Body of pancreas (tissue), 4 donors: Measurements from ENCODE around the gene AK1.

ENCODE experiments used
- POLR2A ChIP-seq, 3 donors: fragments of 450-650 bp; IDR thresholded peaks; one replicate each; pipeline ENCODE4 v1.6.1; 2016; ENCODE audit warnings: antibody characterized with exemption in 3 of 3, mild to moderate bottlenecking in 2 of 3
- TF ChIP-seq, protein P1 (sequence below), 7 experiments: fragments of 450-650 bp in 4 of 7; fragments of 200-600 bp in 3 of 7; sonication (generic) in 3 of 7; IDR thresholded peaks; one replicate each; pipeline ENCODE4 v1.5.1; 2016 to 2019; ENCODE audit warnings: antibody characterized with exemption in 7 of 7

DNA sequence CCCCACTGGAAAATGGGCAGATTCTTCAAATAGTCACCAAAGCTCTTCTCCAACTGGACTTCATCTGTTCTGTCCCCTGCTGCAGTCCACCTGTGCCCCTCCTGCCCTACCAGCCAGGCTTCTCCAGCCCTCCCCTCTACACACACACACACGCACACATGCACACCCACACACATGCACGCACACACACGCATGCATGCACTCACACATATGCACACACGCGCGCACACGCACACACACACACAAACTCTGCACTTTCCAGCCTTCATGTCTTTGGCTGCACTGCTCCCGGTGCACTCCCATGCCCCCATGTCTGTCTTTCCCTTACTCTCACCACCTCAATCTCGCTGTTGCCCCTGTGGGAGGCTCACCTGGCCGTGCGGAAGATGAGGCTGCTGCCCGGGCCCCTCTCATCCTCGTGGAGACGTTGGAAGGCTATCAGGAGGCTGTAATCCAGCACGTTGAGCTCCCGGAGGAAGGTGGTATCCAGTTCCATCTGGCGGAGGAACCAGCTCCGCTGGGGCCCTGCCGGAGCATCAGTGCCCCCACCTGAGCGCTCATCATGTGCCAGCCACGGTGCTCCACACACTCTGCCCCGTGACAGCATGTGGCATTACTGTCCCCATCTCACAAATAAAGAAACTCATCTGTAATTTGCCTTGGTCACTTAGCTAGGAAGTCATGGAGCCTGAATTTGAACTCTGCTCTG lies 47.4 kb upstream of the AK1 start:
- TF ChIP-seq POLR2A (IDR thresholded peaks at IDR 0.05): no peak
- TF ChIP-seq, protein P1, sequence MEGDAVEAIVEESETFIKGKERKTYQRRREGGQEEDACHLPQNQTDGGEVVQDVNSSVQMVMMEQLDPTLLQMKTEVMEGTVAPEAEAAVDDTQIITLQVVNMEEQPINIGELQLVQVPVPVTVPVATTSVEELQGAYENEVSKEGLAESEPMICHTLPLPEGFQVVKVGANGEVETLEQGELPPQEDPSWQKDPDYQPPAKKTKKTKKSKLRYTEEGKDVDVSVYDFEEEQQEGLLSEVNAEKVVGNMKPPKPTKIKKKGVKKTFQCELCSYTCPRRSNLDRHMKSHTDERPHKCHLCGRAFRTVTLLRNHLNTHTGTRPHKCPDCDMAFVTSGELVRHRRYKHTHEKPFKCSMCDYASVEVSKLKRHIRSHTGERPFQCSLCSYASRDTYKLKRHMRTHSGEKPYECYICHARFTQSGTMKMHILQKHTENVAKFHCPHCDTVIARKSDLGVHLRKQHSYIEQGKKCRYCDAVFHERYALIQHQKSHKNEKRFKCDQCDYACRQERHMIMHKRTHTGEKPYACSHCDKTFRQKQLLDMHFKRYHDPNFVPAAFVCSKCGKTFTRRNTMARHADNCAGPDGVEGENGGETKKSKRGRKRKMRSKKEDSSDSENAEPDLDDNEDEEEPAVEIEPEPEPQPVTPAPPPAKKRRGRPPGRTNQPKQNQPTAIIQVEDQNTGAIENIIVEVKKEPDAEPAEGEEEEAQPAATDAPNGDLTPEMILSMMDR (IDR thresholded peaks at IDR 0.05): no peak
